ENCODE measurements around the gene SYT9. TPM values are rescaled to one million over a fixed set of nuclear protein-coding genes. Genes with fewer than 3 reads are reported as not detected.

SYT9 gene
- total and polyA plus RNA-seq, 2 of the 8 experiments (the other 6 are each of a cell fraction or from before 2014, with no cell fraction given) = 1.5 to 2.9 TPM

DNA sequence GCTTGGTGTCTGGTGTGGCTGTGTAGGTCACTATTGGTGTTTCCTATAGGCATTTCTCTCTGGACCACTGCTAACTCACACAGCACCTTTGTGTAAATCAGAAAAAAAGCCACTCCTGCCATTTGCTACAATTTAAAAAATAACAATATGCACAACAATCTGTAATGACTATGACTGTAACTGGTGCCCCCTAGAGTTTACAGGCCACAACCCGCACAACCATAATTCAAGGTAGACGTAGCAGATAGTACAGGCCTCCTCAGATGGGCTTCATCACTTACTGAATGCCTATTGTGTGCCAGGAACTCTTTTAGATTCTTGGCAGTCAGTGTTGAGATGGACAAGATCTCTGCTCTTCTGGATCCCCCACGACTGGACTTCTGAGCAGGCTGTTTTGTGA is 47.7 kb downstream of the SYT9 start:
- Histone ChIP-seq H2BK15ac (ENCODE audit: low read length) (no peak overlapping the region), H4K5ac (ENCODE audit: insufficient read length, low read depth, low read length) (no peak overlapping the region), H3K9me3 (ENCODE audit: insufficient read depth in 2 of 2, low read depth in 1 of 2, low read length in 1 of 2) (peaks cover 0 to 4% of the 10 kb centered on the region in 2 experiments; a peak in 1 of 4 replicates), H3K18ac (ENCODE audit: extremely low read depth, low read length) (no peak overlapping the region), H4K20me1 (replicated peaks in 1 of 2; ENCODE audit: control insufficient read depth in 1 of 2, insufficient read depth in 2 of 2, low read length in 2 of 2) (no peaks in the 10 kb centered on the region), H3K56ac (replicated peaks; ENCODE audit: insufficient read length, low read depth, low read length) (no peak overlapping the region), H2BK5ac (ENCODE audit: low read depth, low read length) (no peak overlapping the region), H2BK20ac (ENCODE audit: low read length) (no peak overlapping the region), H3K27me3 (replicated peaks in 1 of 4; ENCODE audit: control insufficient read depth in 3 of 4, extremely low read depth in 1 of 4, insufficient read depth in 3 of 4, low read length in 3 of 4) (no peaks in the 10 kb centered on the region), H3K36me3 (ENCODE audit: control insufficient read depth in 2 of 4, insufficient read depth in 4 of 4, low read length in 3 of 4) (no peaks in the 10 kb centered on the region), H2BK120ac (replicated peaks; ENCODE audit: low read depth, low read length) (no peak overlapping the region), H2AK5ac (ENCODE audit: low read depth, low read length) (no peak overlapping the region), H3K4me3 (ENCODE audit: extremely low read depth in 1 of 4, insufficient read depth in 2 of 4, low read depth in 3 of 4, low read length in 4 of 4) (no peak overlapping the region), H3K9ac (replicated peaks in 1 of 4; ENCODE audit: extremely low read depth in 1 of 4, low read depth in 3 of 4, low read length in 3 of 4) (no peak overlapping the region), H3K14ac (ENCODE audit: insufficient read length) (no peak overlapping the region), H2BK12ac (ENCODE audit: low read depth, low read length) (no peak overlapping the region), H3K79me1 (ENCODE audit: low read depth, low read length) (no peaks in the 10 kb centered on the region), H3K4ac (replicated peaks; ENCODE audit: insufficient read length, low read depth, low read length) (no peak overlapping the region), H3K4me1 (replicated peaks in 1 of 4; ENCODE audit: control insufficient read depth in 3 of 4, insufficient read depth in 4 of 4, low read length in 3 of 4) (no peaks in the 10 kb centered on the region), H4K8ac (ENCODE audit: extremely low read depth, insufficient read depth, low read length) (no peak overlapping the region), H3K23me2 (ENCODE audit: low read depth, low read length) (no peaks in the 10 kb centered on the region), H3K79me2 (ENCODE audit: control insufficient read depth in 1 of 2, insufficient read depth in 2 of 2, low read length in 2 of 2) (no peaks in the 10 kb centered on the region), H4K91ac (replicated peaks; ENCODE audit: insufficient read length, low read length) (no peak overlapping the region), H3K23ac (ENCODE audit: insufficient read length) (no peak overlapping the region), H3K4me2 (ENCODE audit: insufficient read depth in 1 of 2, low read depth in 2 of 2, low read length in 2 of 2) (no peak overlapping the region), H2AFZ (ENCODE audit: low read length) (no peak overlapping the region), H3K27ac (ENCODE audit: low read depth, low read length) (no peak overlapping the region)
- FAIRE-seq (no peak), DNase-seq (ENCODE audit: low read depth in 1 of 2, low spot score in 2 of 2) (no peak)
- TF ChIP-seq, protein P1, sequence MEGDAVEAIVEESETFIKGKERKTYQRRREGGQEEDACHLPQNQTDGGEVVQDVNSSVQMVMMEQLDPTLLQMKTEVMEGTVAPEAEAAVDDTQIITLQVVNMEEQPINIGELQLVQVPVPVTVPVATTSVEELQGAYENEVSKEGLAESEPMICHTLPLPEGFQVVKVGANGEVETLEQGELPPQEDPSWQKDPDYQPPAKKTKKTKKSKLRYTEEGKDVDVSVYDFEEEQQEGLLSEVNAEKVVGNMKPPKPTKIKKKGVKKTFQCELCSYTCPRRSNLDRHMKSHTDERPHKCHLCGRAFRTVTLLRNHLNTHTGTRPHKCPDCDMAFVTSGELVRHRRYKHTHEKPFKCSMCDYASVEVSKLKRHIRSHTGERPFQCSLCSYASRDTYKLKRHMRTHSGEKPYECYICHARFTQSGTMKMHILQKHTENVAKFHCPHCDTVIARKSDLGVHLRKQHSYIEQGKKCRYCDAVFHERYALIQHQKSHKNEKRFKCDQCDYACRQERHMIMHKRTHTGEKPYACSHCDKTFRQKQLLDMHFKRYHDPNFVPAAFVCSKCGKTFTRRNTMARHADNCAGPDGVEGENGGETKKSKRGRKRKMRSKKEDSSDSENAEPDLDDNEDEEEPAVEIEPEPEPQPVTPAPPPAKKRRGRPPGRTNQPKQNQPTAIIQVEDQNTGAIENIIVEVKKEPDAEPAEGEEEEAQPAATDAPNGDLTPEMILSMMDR (IDR thresholded peaks at IDR 0.05; ENCODE audit: control extremely low read depth in 1 of 3, insufficient read depth in 1 of 3, low read depth in 1 of 3, low read length in 3 of 3) = peak in 1 of 3 experiments; percentile 14; a peak in 1 of 4 replicates
- TF ChIP-seq, protein P2, sequence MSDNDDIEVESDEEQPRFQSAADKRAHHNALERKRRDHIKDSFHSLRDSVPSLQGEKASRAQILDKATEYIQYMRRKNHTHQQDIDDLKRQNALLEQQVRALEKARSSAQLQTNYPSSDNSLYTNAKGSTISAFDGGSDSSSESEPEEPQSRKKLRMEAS (IDR thresholded peaks at IDR 0.05) = no peak
- no peak for TF ChIP-seq MAFK (IDR thresholded peaks at IDR 0.05; ENCODE audit: low read depth, low read length)
- CTCF ChIA-PET (ENCODE audit: partially characterized antibody) = interaction anchor here (1.0 to 3.2 kb wide), 8 partner anchors 9 to 201 kb away, joined by 3 to 27 read pairs (median 4); no protein-coding TSS in a partner anchor
- POLR2A ChIA-PET (ENCODE audit: partially characterized antibody) = interaction anchor here (0.7 kb wide), 1 partner anchor 14 kb away, joined by 4 read pairs; no protein-coding TSS in a partner anchor
- WGBS, 2 experiments (ENCODE audit: extremely low coverage in 1 of 2, insufficient coverage in 1 of 2, insufficient read length in 1 of 2, insufficient replicate concordance in 2 of 2, low coverage in 1 of 2, low lambda C conversion rate in 2 of 2, missing lambda C conversion rate in 1 of 2) = 82% methylated on average over 3 of the region's 3 CpGs; no CpG with 5 or more reads in 1 of the 2 experiments

All from H1 (cell line).